IMR-90 (cell line): ENCODE results near the gene CDK15. TPM values are rescaled to one million over a fixed set of nuclear protein-coding genes. Genes with fewer than 3 reads are reported as not detected.

Experiments used
- ATAC-seq: fragments of 200-7000 bp; cut with Tn5 transposase; 2 replicates; pipeline ENCODE4 v1.9.1; 2020; ENCODE audit warnings: low read depth, mild to moderate bottlenecking, moderate library complexity
- BruUV-seq: library from RNA; stranded (reverse); fragments of 400-500 nt; replicated peaks from 2 replicates; lab custom pipeline; 2021; lab: Mats Ljungman, UMichigan
- CTCF ChIA-PET: fragments of 300-600 bp; formaldehyde crosslinking; extraction: SDS; loops from one replicate; lab custom pipeline; 2021; ENCODE audit warnings: antibody characterized with exemption; lab: Yijun Ruan, JAX
- POLR2A ChIA-PET: fragments of 300-600 bp; sonication (Branson Sonifier 250); formaldehyde crosslinking; loops from one replicate; lab custom pipeline; 2022; ENCODE audit warnings: antibody characterized with exemption; ENCODE audit not compliant: unreplicated experiment; lab: Charles Lee
- DNase-seq: peaks from one replicate; pipeline ENCODE4 v3.0.0; 2013
- H2AFZ ChIP-seq: replicated peaks from 2 replicates; pipeline ENCODE3; 2013; ENCODE audit warnings: low read length, mild to moderate bottlenecking; ENCODE audit not compliant: poor library complexity
- H2AK5ac ChIP-seq: 2 replicates; pipeline ENCODE4 v1.6.1; 2013; ENCODE audit warnings: low read depth, low read length, inconsistent platforms
- H2AK9ac ChIP-seq: replicated peaks from 2 replicates; pipeline ENCODE3; 2013; ENCODE audit warnings: mild to moderate bottlenecking, low read depth, low read length, moderate library complexity; ENCODE audit not compliant: poor library complexity
- H2BK120ac ChIP-seq: 2 replicates; pipeline ENCODE4 v1.6.1; 2013; ENCODE audit warnings: low read depth, low read length, inconsistent platforms
- H2BK15ac ChIP-seq: 3 replicates; pipeline ENCODE4 v1.6.1; 2013; ENCODE audit warnings: low read depth, low read length, inconsistent platforms
- H2BK20ac ChIP-seq: 2 replicates; pipeline ENCODE4 v1.6.1; 2013; ENCODE audit warnings: low read depth, mild to moderate bottlenecking, inconsistent platforms, low read length, moderate library complexity
- H2BK5ac ChIP-seq: 2 replicates; pipeline ENCODE4 v1.6.1; 2013; ENCODE audit warnings: mild to moderate bottlenecking, low read depth, low read length, inconsistent platforms; ENCODE audit not compliant: poor library complexity, severe bottlenecking
- H3K14ac ChIP-seq: replicated peaks from 2 replicates; pipeline ENCODE4 v1.6.1; 2013; ENCODE audit warnings: low read depth, low read length, inconsistent platforms
- H3K18ac ChIP-seq: 2 replicates; pipeline ENCODE4 v1.6.1; 2013; ENCODE audit warnings: low read depth, low read length, control low read depth
- H3K23ac ChIP-seq: 2 replicates; pipeline ENCODE4 v1.6.1; 2013; ENCODE audit warnings: low read depth, low read length, inconsistent platforms
- H3K27ac ChIP-seq: 2 replicates; pipeline ENCODE4 v1.5.1; 2013; ENCODE audit warnings: mild to moderate bottlenecking, control low read depth, low read length; ENCODE audit not compliant: insufficient read depth
- H3K27me3 ChIP-seq: 2 replicates; pipeline ENCODE4 v1.6.1; 2013; ENCODE audit warnings: low read length; ENCODE audit not compliant: control insufficient read depth, insufficient read depth
- H3K36me3 ChIP-seq: 2 replicates; pipeline ENCODE4 v1.6.1; 2013; ENCODE audit warnings: low read length, mixed read lengths; ENCODE audit not compliant: control insufficient read depth, insufficient read depth
- H3K4ac ChIP-seq: 2 replicates; pipeline ENCODE4 v1.6.1; 2013; ENCODE audit warnings: low read depth, low read length, inconsistent platforms
- H3K4me1 ChIP-seq: 2 replicates; pipeline ENCODE4 v1.6.1; 2013; ENCODE audit warnings: low read length, mixed read lengths; ENCODE audit not compliant: control insufficient read depth, insufficient read depth
- H3K4me2 ChIP-seq: 2 replicates; pipeline ENCODE4 v1.6.1; 2013; ENCODE audit warnings: low read depth, mild to moderate bottlenecking, control low read depth, low read length, moderate library complexity
- H3K4me3 ChIP-seq: 2 replicates; pipeline ENCODE4 v1.5.1; 2013; ENCODE audit warnings: low read depth, mild to moderate bottlenecking, control low read depth, low read length, moderate library complexity; ENCODE audit not compliant: insufficient read depth
- H3K56ac ChIP-seq: 2 replicates; pipeline ENCODE4 v1.6.1; 2013; ENCODE audit warnings: low read length, inconsistent platforms; ENCODE audit not compliant: insufficient read depth; ENCODE audit errors: extremely low read depth
- H3K79me1 ChIP-seq, 2 experiments: 2 replicates each; pipeline ENCODE4 v1.6.1; 2013; ENCODE audit warnings: low read length in 2 of 2, inconsistent platforms in 1 of 2, low read depth in 1 of 2
- H3K9ac ChIP-seq: 2 replicates; pipeline ENCODE4 v1.6.1; 2013; ENCODE audit warnings: low read depth, low read length, control low read depth
- H3K9me1 ChIP-seq: 2 replicates; pipeline ENCODE4 v1.6.1; 2013; ENCODE audit warnings: low read length, inconsistent platforms; ENCODE audit not compliant: insufficient read depth
- H3K9me3 ChIP-seq: 2 replicates; pipeline ENCODE4 v1.6.1; 2013; ENCODE audit warnings: low read length; ENCODE audit not compliant: control insufficient read depth, insufficient read depth
- H4K20me1 ChIP-seq: 2 replicates; pipeline ENCODE4 v1.6.1; 2013; ENCODE audit warnings: low read length, inconsistent platforms; ENCODE audit not compliant: insufficient read depth
- H4K5ac ChIP-seq: 2 replicates; pipeline ENCODE4 v1.6.1; 2013; ENCODE audit warnings: mild to moderate bottlenecking, low read depth, low read length, control low read depth
- H4K8ac ChIP-seq, 2 experiments: 2 replicates each; pipeline ENCODE4 v1.6.1; 2013; ENCODE audit warnings: low read depth in 2 of 2, low read length in 2 of 2, control low read depth in 1 of 2, inconsistent platforms in 1 of 2
- H4K91ac ChIP-seq: 2 replicates; pipeline ENCODE4 v1.6.1; 2013; ENCODE audit warnings: low read depth, low read length, inconsistent platforms; ENCODE audit not compliant: insufficient read depth
- CHD1 ChIP-seq: IDR thresholded peaks from 2 replicates; pipeline ENCODE4 v1.6.1; 2012; ENCODE audit warnings: low read depth, low read length, improper control_type of control experiment
- FOS ChIP-seq: fragments of 150-350 bp; IDR thresholded peaks from 2 replicates; pipeline ENCODE4 v1.6.1; 2016; ENCODE audit warnings: low read depth, low read length
- NFE2L2 ChIP-seq: fragments of 150-350 bp; IDR thresholded peaks from 2 replicates; pipeline ENCODE4 v1.6.1; 2016; ENCODE audit warnings: low read depth, mild to moderate bottlenecking, low read length
- RCOR1 ChIP-seq: IDR thresholded peaks from 2 replicates; pipeline ENCODE4 v1.6.1; 2012; ENCODE audit warnings: mild to moderate bottlenecking, low read length, improper control_type of control experiment; ENCODE audit not compliant: insufficient replicate concordance
- SMC3 ChIP-seq: fragments of 150-350 bp; IDR thresholded peaks from 2 replicates; pipeline ENCODE4 v1.6.1; 2016; ENCODE audit warnings: low read depth, mild to moderate bottlenecking, antibody characterized with exemption, low read length, moderate library complexity
- WGBS, 2 experiments: methylation state at CpG; one replicate each; pipeline versions ENCODE4 v1.1.5 to v1.1.7; 2013; ENCODE audit warnings: missing lambda C conversion rate in 2 of 2; ENCODE audit not compliant: insufficient read length in 1 of 2; ENCODE audit errors: extremely low coverage in 2 of 2; 5-methylcytosine and 5-hydroxymethylcytosine counted together
- dilution Hi-C: fragments of 300-500 bp; cut with HindIII; formaldehyde crosslinking; loops from one replicate; pipeline ENCODE4 v1.14.3; 2018; ENCODE audit warnings: low sequenced_read_pairs; ENCODE audit not compliant: unreplicated experiment
- in situ Hi-C: fragments of 300-500 bp; cut with MboI; formaldehyde crosslinking; loops from 3 replicates; pipeline ENCODE4 v1.14.3; 2019; ENCODE audit warnings: low sequenced_read_pairs, inconsistent platforms, mixed read lengths
- intact Hi-C: fragments of 100-400 bp; cut with micrococcal nuclease; formaldehyde crosslinking; loops from 2 replicates; pipeline ENCODE4 v1.10.0; 2022
- polyA plus RNA-seq, 3 experiments: library from polyadenylated mRNA; depleted of rRNA; stranded (reverse); fragments of >200 nt; gene quantifications; 2 replicates each; pipeline ENCODE4 v1.2.3, GENCODE V29; 2012; ENCODE audit warnings: low replicate concordance in 1 of 3
- total RNA-seq: library from RNA; depleted of rRNA; stranded (reverse); fragments of >200 nt; gene quantifications from 2 replicates; pipeline ENCODE4 v1.2.3, GENCODE V29; 2012

The CDK15 gene
- total and polyA plus RNA-seq, 2 of the 4 experiments (the other 2 are of a cell fraction) = 16.1 to 33.0 TPM

GRCh38 chr2:201928363-201928762 lies 122.0 kb downstream of the CDK15 start:
- no peak overlapping the region for H3K4me3 ChIP-seq
- no peak overlapping the region for H2BK120ac ChIP-seq
- in situ Hi-C loops (no loop called here), intact Hi-C loops (no loop called here), dilution Hi-C loops (no loop called here)
- ATAC-seq (no peak), DNase-seq (no peak)
- no peaks in the 10 kb centered on the region for H3K79me1 ChIP-seq
- CTCF ChIA-PET = no interaction called here
- no peaks in the 10 kb centered on the region for H3K9me3 ChIP-seq
- no peak overlapping the region for H3K14ac ChIP-seq
- H4K5ac ChIP-seq = no peak overlapping the region
- no peak overlapping the region for H2AK5ac ChIP-seq
- H3K9me1 ChIP-seq = 0 out of 2 replicates have a peak, but pooled peaks cover 6% of the 10 kb centered on the region
- H3K4ac ChIP-seq = no peak overlapping the region
- H3K4me2 ChIP-seq = no peak overlapping the region
- H3K18ac ChIP-seq = no peak overlapping the region
- H2BK15ac ChIP-seq = no peak overlapping the region
- H2BK5ac ChIP-seq = no peak overlapping the region
- no peak overlapping the region for H4K91ac ChIP-seq
- TF ChIP-seq FOS (no peak), SMC3 (no peak), CHD1 (no peak), RCOR1 (no peak), NFE2L2 (no peak)
- no peak overlapping the region for H4K8ac ChIP-seq
- no TSS peak for BruUV-seq
- H3K23ac ChIP-seq = no peak overlapping the region
- H3K27ac ChIP-seq = no peak overlapping the region
- no peak overlapping the region for H2AK9ac ChIP-seq
- no peaks in the 10 kb centered on the region for H3K4me1 ChIP-seq
- no peak overlapping the region for H3K56ac ChIP-seq
- no peak overlapping the region for H2AFZ ChIP-seq
- H3K36me3 ChIP-seq = no peaks in the 10 kb centered on the region
- H2BK20ac ChIP-seq = no peak overlapping the region
- no peaks in the 10 kb centered on the region for H4K20me1 ChIP-seq
- POLR2A ChIA-PET = no interaction called here
- H3K9ac ChIP-seq = no peak overlapping the region
- WGBS, 2 experiments = no CpG with 5 or more reads among the region's 8 CpGs
- peaks cover 2% of the 10 kb centered on the region; the same call in 1 of the 2 replicates for H3K27me3 ChIP-seq
